Measurements from ENCODE around the gene DLGAP1.

DNA sequence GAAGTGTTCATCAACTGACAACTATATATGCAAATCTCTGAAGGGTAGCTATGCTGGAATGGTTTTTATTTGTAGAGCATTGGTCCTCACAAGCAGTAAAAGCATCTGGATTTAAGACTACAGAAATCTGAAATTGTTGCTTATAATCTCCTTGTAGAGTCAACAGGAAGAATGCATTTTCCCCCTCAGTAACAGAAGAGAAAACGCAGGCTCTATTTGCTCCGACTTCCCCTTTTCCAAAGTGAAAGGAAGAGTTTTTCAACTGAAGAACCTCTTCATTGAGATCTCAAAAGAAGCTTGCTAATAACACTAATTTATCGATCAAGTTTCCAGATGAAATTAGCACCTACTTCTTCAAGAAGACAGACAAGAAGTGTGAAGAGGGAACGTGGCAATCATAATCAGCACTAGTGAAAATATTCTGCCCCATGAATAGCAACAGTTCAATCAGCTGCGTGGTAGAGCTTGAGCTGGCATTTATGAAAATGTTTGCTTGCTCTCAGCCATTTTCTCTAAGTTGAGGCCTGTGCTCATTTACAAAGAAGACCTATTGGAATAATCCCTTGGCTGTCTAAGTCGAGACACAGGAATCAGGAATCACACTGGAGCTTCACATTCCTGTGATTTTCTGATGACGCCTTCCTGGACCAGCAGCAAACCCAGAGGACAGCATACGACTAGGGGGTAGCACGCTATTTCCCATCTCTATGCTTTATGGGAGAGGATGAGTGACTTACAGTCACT lies 961.4 kb downstream of the DLGAP1 start:
- TF ChIP-seq POLR2AphosphoS5 (IDR thresholded peaks at IDR 0.05) (no peak), POLR2A (IDR thresholded peaks at IDR 0.05) (no peak)
- TF ChIP-seq, protein P1, sequence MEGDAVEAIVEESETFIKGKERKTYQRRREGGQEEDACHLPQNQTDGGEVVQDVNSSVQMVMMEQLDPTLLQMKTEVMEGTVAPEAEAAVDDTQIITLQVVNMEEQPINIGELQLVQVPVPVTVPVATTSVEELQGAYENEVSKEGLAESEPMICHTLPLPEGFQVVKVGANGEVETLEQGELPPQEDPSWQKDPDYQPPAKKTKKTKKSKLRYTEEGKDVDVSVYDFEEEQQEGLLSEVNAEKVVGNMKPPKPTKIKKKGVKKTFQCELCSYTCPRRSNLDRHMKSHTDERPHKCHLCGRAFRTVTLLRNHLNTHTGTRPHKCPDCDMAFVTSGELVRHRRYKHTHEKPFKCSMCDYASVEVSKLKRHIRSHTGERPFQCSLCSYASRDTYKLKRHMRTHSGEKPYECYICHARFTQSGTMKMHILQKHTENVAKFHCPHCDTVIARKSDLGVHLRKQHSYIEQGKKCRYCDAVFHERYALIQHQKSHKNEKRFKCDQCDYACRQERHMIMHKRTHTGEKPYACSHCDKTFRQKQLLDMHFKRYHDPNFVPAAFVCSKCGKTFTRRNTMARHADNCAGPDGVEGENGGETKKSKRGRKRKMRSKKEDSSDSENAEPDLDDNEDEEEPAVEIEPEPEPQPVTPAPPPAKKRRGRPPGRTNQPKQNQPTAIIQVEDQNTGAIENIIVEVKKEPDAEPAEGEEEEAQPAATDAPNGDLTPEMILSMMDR (IDR thresholded peaks at IDR 0.05 in 8 of 11, conservative IDR thresholded peaks at IDR 0.05 in 3 of 11), result no peak

All from spleen (tissue), 7 donors.